SK-N-SH treated with all-trans-retinoic acid at 6 μM for 48 hours (cell line): Measurements from ENCODE around the gene CNTN1.

Experiments used
- ATAC-seq: fragments of 200-7000 bp; cut with Tn5 transposase; 3 replicates; pipeline ENCODE4 v1.9.1; 2020; ENCODE audit warnings: mild to moderate bottlenecking, moderate library complexity
- ARNTL ChIP-seq: fragments of 450-650 bp; formaldehyde crosslinking; IDR thresholded peaks from 2 replicates; pipeline ENCODE4 v1.5.0; 2020; ENCODE audit warnings: low read depth, mild to moderate bottlenecking, moderate library complexity, borderline replicate concordance
- BACH2 ChIP-seq: fragments of 250-450 bp; sonication (Bioruptor Pico); IDR thresholded peaks from 2 replicates; pipeline ENCODE4 v1.9.0; 2021; ENCODE audit warnings: mild to moderate bottlenecking, borderline replicate concordance
- CREB5 ChIP-seq: fragments of 250-450 bp; sonication (Bioruptor Pico); IDR thresholded peaks from 2 replicates; pipeline ENCODE4 v1.5.1; 2020; ENCODE audit warnings: low read depth, mild to moderate bottlenecking, moderate library complexity
- CSDC2 ChIP-seq: fragments of 250-450 bp; sonication (Bioruptor Pico); IDR thresholded peaks from 2 replicates; pipeline ENCODE4 v1.5.0; 2020; ENCODE audit warnings: mild to moderate bottlenecking, moderate library complexity
- CSRNP3 ChIP-seq: fragments of 250-450 bp; sonication (Bioruptor Pico); IDR thresholded peaks from 2 replicates; pipeline ENCODE4 v1.5.1; 2021; ENCODE audit warnings: mild to moderate bottlenecking, moderate library complexity
- ESRRG ChIP-seq: fragments of 250-450 bp; sonication (Bioruptor Pico); IDR thresholded peaks from 2 replicates; pipeline ENCODE4 v1.6.1; 2021; ENCODE audit warnings: mild to moderate bottlenecking
- GLIS3 ChIP-seq: fragments of 250-450 bp; sonication (Bioruptor Pico); IDR thresholded peaks from 2 replicates; pipeline ENCODE4 v1.5.0; 2020; ENCODE audit warnings: mild to moderate bottlenecking, moderate library complexity
- ISL1 ChIP-seq: fragments of 250-450 bp; sonication (Bioruptor Pico); IDR thresholded peaks from 2 replicates; pipeline ENCODE4 v2.1.2; 2022; ENCODE audit warnings: mild to moderate bottlenecking, moderate library complexity
- OSR1 ChIP-seq: fragments of 250-450 bp; sonication (Bioruptor Pico); IDR thresholded peaks from 2 replicates; pipeline ENCODE4 v1.8.0; 2022; ENCODE audit warnings: moderate library complexity, mild to moderate bottlenecking, inconsistent platforms
- PATZ1 ChIP-seq: fragments of 250-450 bp; sonication (Bioruptor Pico); IDR thresholded peaks from 2 replicates; pipeline ENCODE4 v1.8.0; 2020; ENCODE audit warnings: mild to moderate bottlenecking, moderate library complexity, borderline replicate concordance
- PPARA ChIP-seq: fragments of 250-450 bp; sonication (Bioruptor Pico); IDR thresholded peaks from 2 replicates; pipeline ENCODE4 v1.5.0; 2020; ENCODE audit warnings: mild to moderate bottlenecking, borderline replicate concordance
- RARB ChIP-seq: fragments of 250-450 bp; sonication (Bioruptor Pico); IDR thresholded peaks from 2 replicates; pipeline ENCODE4 v1.8.0; 2021; ENCODE audit warnings: mild to moderate bottlenecking, moderate library complexity
- SNAI2 ChIP-seq: fragments of 250-450 bp; sonication (Bioruptor Pico); IDR thresholded peaks from 2 replicates; pipeline ENCODE4 v1.5.0; 2020; ENCODE audit warnings: mild to moderate bottlenecking, moderate library complexity
- TCF4 ChIP-seq: fragments of 250-450 bp; sonication (Bioruptor Pico); IDR thresholded peaks from 2 replicates; pipeline ENCODE4 v1.8.0; 2021; ENCODE audit warnings: mild to moderate bottlenecking, moderate library complexity, borderline replicate concordance
- TOX ChIP-seq: fragments of 250-450 bp; sonication (Bioruptor Pico); IDR thresholded peaks from 2 replicates; pipeline ENCODE4 v1.8.0; 2021; ENCODE audit warnings: mild to moderate bottlenecking, moderate library complexity, borderline replicate concordance
- TSHZ2 ChIP-seq: fragments of 250-450 bp; sonication (Bioruptor Pico); IDR thresholded peaks from 2 replicates; pipeline ENCODE4 v1.5.0; 2020; ENCODE audit warnings: mild to moderate bottlenecking, moderate library complexity
- ZC3H10 ChIP-seq: fragments of 250-450 bp; sonication (Bioruptor Pico); IDR thresholded peaks from 2 replicates; pipeline ENCODE4 v1.5.1; 2021; ENCODE audit warnings: mild to moderate bottlenecking, moderate library complexity
- ZFP3 ChIP-seq: fragments of 250-450 bp; sonication (Bioruptor Pico); IDR thresholded peaks from 2 replicates; pipeline ENCODE4 v1.5.0; 2020; ENCODE audit warnings: mild to moderate bottlenecking, moderate library complexity
- ZFP30 ChIP-seq: fragments of 450-650 bp; formaldehyde crosslinking; IDR thresholded peaks from 2 replicates; pipeline ENCODE4 v1.5.0; 2022; ENCODE audit warnings: mild to moderate bottlenecking, moderate library complexity
- ZNF70 ChIP-seq: fragments of 450-650 bp; formaldehyde crosslinking; IDR thresholded peaks from 2 replicates; pipeline ENCODE4 v1.5.0; 2020; ENCODE audit warnings: mild to moderate bottlenecking, moderate library complexity
- TF ChIP-seq, protein P1 (sequence below): fragments of 250-450 bp; sonication (Bioruptor Pico); IDR thresholded peaks from 2 replicates; pipeline ENCODE4 v1.8.0; 2021; ENCODE audit warnings: low read depth, mild to moderate bottlenecking, moderate library complexity, borderline replicate concordance

CNTN1 gene

GRCh38 chr12:41061192-41061591 is 369.0 kb downstream of the CNTN1 start:
- no peak for ATAC-seq
- TF ChIP-seq TCF4 (no peak), GLIS3 (no peak), ZNF70 (CRISPR knock-in tag) (no peak), CSDC2 (no peak), ISL1 (no peak), TSHZ2 (CRISPR knock-in tag) (no peak), OSR1 (no peak)
- TF ChIP-seq, all 23 proteins: peak for 0

DNA sequence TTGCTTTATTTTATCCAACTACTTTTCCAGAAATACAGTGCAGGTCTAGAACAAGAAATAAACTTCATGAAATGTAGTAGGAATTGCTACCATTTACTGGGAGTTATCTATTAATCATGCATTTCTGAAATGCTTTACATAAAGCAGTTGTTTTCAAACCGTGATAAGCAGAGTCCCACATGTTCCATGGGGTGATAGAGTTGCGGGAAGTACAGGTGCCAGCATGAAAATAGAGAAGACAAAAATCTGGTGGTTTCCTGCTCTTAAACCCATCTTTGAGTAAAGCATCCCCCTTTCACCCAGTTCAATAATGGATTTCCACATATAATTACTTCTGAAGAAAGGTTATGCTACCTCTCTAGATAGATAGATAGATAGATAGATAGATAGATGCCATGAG is 372.2 kb downstream of the CNTN1 start:
- no peak for ATAC-seq
- TF ChIP-seq RARB (CRISPR knock-in tag) (no peak), ZFP30 (CRISPR knock-in tag) (no peak), OSR1 (no peak), ESRRG (CRISPR knock-in tag) (no peak), TCF4 (no peak), GLIS3 (no peak), ARNTL (CRISPR knock-in tag) (no peak), BACH2 (CRISPR knock-in tag) (no peak), CSDC2 (no peak), CSRNP3 (CRISPR knock-in tag) (no peak)
- TF ChIP-seq, protein P1, sequence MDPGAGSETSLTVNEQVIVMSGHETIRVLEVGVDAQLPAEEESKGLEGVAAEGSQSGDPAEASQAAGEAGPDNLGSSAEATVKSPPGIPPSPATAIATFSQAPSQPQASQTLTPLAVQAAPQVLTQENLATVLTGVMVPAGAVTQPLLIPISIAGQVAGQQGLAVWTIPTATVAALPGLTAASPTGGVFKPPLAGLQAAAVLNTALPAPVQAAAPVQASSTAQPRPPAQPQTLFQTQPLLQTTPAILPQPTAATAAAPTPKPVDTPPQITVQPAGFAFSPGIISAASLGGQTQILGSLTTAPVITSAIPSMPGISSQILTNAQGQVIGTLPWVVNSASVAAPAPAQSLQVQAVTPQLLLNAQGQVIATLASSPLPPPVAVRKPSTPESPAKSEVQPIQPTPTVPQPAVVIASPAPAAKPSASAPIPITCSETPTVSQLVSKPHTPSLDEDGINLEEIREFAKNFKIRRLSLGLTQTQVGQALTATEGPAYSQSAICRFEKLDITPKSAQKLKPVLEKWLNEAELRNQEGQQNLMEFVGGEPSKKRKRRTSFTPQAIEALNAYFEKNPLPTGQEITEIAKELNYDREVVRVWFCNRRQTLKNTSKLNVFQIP (CRISPR knock-in tag): no peak

- ATAC-seq: no peak
- TF ChIP-seq ZNF70 (CRISPR knock-in tag) (no peak), ZFP30 (CRISPR knock-in tag) (no peak), CSDC2 (no peak), TOX (CRISPR knock-in tag) (no peak), ZC3H10 (CRISPR knock-in tag) (no peak), PPARA (CRISPR knock-in tag) (no peak), BACH2 (CRISPR knock-in tag) (no peak), ZFP3 (CRISPR knock-in tag) (no peak), ISL1 (no peak), CREB5 (CRISPR knock-in tag) (no peak), RARB (CRISPR knock-in tag) (no peak), ESRRG (CRISPR knock-in tag) (no peak), TCF4 (no peak), ARNTL (CRISPR knock-in tag) (no peak), PATZ1 (CRISPR knock-in tag) (no peak), TSHZ2 (CRISPR knock-in tag) (no peak), SNAI2 (CRISPR knock-in tag) (no peak)
- TF ChIP-seq, protein P1 (CRISPR knock-in tag): no peak
Measured at GRCh38 chr12:41067941-41068645, 375.9 kb downstream of the CNTN1 start.
